GM21390 (cell line): Measurements from ENCODE around the gene USP5.

Experiments used
- ATAC-seq: cut with Tn5 transposase; IDR thresholded peaks from one replicate; pipeline ENCODE4 v1.9.1; 2021; ENCODE audit not compliant: unreplicated experiment

The USP5 gene

GRCh38 chr12:6839482-6840201 lies 12.3 kb upstream of the USP5 start:
- peak; percentile 76 for ATAC-seq

- ATAC-seq: peak; percentile 17
Observed at GRCh38 chr12:6840330-6840729, 11.6 kb upstream of the USP5 start.

GRCh38 chr12:6840761-6841515 lies 11.0 kb upstream of the USP5 start, which contains the start of gene GNB3:
TSS of gene GNB3 (plus strand) at chr12:6840925. CDS start at chr12:6841288, 363 bp downstream.
- ATAC-seq: no peak

- ATAC-seq: no peak
Observed at GRCh38 chr12:6842075-6842474, 9.9 kb upstream of the USP5 start.

GRCh38 chr12:6843118-6843902 lies 8.6 kb upstream of the USP5 start:
- no peak for ATAC-seq

GRCh38 chr12:6845395-6845794 lies 6.6 kb upstream of the USP5 start:
- no peak for ATAC-seq

GRCh38 chr12:6846316-6846869 lies 5.6 kb upstream of the USP5 start:
- no peak for ATAC-seq

GRCh38 chr12:6847676-6848075 lies 4.3 kb upstream of the USP5 start:
- ATAC-seq: no peak

GRCh38 chr12:6849427-6849826 lies 2.5 kb upstream of the USP5 start:
- ATAC-seq: no peak

- no peak for ATAC-seq
Observed at GRCh38 chr12:6849976-6850560, 1.9 kb upstream of the USP5 start.

GRCh38 chr12:6850796-6851152 lies 1.2 kb upstream of the USP5 start:
- ATAC-seq: no peak

- ATAC-seq: peak; percentile 57
Observed at GRCh38 chr12:6851153-6851920, 613 bp upstream of the USP5 start, which contains the start of gene CDCA3. TSS of gene CDCA3 (minus strand) at chr12:6851286. CDS start at chr12:6850952, 334 bp downstream.

- ATAC-seq: no peak
Observed at GRCh38 chr12:6852651-6853354, 853 bp downstream of the USP5 start.

- ATAC-seq: no peak
Observed at GRCh38 chr12:6853626-6854025, 1.7 kb downstream of the USP5 start.

GRCh38 chr12:6854036-6854435 lies 2.1 kb downstream of the USP5 start:
- no peak for ATAC-seq

GRCh38 chr12:6855322-6855721 lies 3.4 kb downstream of the USP5 start:
- ATAC-seq: no peak

GRCh38 chr12:6858799-6859198 lies 6.8 kb downstream of the USP5 start:
- ATAC-seq: no peak

GRCh38 chr12:6860116-6860515 lies 8.2 kb downstream of the USP5 start:
- no peak for ATAC-seq

- no peak for ATAC-seq
Observed at GRCh38 chr12:6860942-6861341, 9.0 kb downstream of the USP5 start.

- no peak for ATAC-seq
Observed at GRCh38 chr12:6861391-6861790, 9.4 kb downstream of the USP5 start.
